NCI-H1694 treated with DMSO at 0.1 percent for 48 hours (cell line): ENCODE results near the gene PDIA4.
"Not testable (repeated sequence)": the region's sequence is repeated elsewhere in the genome, so short reads cannot be mapped to it uniquely, and the experiment has no call there.

Source experiments
- DNase-seq: peaks from one replicate; lab custom pipeline; 2025; lab: John Stamatoyannopoulos, UW

PDIA4 gene

GRCh38 chr7:149003018-149003417 lies 25.3 kb downstream of the PDIA4 start:
- no peak for DNase-seq

- DNase-seq: no peak
Observed at GRCh38 chr7:149002604-149003003, 25.7 kb downstream of the PDIA4 start.

DNA sequence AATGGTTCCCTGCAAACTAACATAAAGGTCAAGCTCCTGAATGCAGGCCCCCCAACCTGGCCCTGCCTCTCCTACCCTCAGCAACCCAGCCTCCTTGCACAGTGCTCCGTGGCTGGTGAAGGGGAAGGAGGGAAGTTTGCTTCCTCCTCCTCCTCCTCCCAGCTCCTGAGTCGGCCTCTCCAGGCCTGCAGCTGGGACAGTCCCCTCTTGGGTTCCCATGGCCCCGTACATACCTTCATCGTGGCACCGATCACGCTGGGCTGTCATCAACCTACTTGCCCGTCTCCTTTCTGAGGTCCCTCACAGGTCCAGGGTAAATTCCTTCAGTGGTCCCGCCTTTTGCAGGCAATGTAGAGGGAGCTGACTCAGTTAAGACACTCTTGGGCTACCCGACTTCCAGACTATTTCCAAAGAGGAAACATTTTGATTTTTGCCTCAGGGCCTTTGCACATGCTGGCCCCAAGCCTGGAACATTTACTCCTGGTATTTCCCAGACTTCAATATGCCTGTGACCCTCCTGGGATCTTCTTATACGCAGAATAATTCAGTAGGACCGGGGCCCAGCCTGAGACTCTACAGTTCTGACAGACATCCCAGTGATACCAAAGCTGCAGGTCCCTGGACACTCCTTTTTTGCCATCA lies 26.8 kb downstream of the PDIA4 start:
- no peak for DNase-seq

GRCh38 chr7:149000961-149001360 lies 27.3 kb downstream of the PDIA4 start:
- DNase-seq: no peak

- DNase-seq: no peak
Observed at GRCh38 chr7:148999192-148999591, 29.1 kb downstream of the PDIA4 start.

DNA sequence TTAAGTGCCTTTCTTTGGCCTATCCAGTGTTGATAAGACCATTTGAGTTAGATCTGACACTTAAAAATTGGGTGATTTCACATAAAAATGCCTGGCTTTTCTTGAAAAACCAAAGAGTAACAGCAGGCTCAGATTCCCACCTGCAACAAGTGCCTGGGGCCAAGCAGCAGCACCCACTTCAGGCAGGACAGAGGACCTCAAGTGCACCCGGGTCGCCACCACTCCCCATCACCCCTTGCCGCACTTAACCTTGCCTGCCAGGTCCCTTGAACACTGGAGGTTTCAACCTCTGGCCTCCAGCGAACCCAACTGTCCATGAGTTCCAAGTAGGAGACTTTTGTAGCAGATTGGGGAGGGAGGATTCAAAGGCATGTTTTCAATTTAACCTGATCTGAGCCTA lies 30.8 kb downstream of the PDIA4 start:
- no peak for DNase-seq

DNA sequence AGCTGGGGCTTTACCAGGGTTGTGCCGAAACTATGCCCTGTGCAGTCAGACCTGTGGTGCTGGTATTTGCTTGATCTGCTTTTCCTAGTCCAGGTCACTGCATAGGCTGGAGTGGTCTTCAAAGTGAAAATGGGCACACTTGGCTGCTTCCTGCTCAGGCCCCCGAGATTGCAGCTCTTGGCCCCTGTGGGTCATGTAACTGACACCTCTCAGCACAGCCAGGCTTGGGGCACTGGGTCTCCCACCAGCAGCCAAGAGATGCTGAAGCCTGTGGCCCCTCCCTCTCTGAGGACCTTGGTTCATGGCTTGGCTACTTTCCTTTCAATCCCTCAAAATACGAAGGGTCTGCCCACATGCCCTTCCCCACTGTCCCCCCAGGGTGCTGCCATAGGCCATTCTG lies 33.7 kb downstream of the PDIA4 start:
- no peak for DNase-seq

GRCh38 chr7:148993193-148993592 lies 35.1 kb downstream of the PDIA4 start:
- no peak for DNase-seq

DNA sequence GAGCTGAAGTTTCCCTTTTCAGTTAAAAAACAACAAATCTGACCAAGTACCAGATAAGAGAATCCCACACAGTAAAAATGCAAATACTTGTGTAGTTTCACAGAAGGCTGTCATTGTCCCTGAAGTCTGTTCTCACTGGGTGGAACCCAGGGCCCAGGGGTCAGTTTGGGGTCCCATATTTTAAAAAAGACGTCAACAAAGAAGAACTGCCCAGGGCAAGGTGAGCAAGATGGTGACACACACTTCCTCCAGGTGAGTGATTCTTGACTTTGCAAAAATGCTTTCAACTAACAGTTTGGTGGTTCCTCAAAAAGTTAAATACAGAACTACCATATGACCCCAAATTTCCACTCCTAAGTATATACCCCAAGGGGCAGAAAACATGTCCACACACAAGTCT lies 36.8 kb downstream of the PDIA4 start:
- DNase-seq: no peak

DNA sequence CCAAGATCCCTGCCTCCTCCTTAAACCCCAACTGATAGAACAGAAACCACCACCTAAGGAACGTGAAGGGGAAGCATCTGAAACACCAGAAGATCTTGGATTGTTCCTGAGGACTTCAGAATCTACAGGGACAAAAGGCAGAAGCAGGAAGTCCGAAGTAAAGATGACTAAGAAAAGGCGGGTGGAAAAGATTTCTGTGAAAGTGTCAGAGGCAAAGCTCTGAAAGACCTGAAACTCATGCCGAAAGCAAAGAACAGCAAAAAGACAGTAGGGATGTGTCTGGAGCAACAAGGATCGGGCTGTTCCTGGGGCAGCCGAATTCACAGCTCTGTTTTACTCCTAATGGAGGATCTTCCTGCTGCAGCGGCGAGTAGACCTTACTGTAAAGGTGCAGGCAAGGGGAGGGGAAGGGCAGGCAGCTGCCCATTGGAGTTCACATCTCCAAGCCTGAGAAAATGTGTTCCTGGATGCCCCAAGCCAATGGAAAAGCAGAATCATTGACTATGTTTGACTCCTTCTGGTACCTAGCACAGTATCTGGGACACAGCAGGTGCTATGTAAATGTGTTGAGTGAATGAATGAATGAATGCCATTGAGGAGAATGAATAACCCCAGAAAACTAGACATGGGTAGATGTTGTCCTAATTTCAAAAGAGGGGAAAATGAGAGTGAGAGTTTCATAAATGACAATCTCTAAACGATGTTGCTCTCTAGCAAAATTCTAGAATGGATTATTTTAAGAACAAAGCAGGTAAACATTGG lies 40.4 kb downstream of the PDIA4 start:
- DNase-seq: no peak

- peak; percentile 91 for DNase-seq
Observed at GRCh38 chr7:148987010-148987750, 41.1 kb downstream of the PDIA4 start.

- no peak for DNase-seq
Observed at GRCh38 chr7:148986742-148987009, 41.6 kb downstream of the PDIA4 start.

- peak; percentile 86 for DNase-seq
Observed at GRCh38 chr7:148983200-148984146, 44.8 kb downstream of the PDIA4 start.

- DNase-seq: peak; percentile 32
Observed at GRCh38 chr7:148982654-148983199, 45.6 kb downstream of the PDIA4 start.

GRCh38 chr7:148979827-148980226 lies 48.5 kb downstream of the PDIA4 start:
- DNase-seq: no peak

DNA sequence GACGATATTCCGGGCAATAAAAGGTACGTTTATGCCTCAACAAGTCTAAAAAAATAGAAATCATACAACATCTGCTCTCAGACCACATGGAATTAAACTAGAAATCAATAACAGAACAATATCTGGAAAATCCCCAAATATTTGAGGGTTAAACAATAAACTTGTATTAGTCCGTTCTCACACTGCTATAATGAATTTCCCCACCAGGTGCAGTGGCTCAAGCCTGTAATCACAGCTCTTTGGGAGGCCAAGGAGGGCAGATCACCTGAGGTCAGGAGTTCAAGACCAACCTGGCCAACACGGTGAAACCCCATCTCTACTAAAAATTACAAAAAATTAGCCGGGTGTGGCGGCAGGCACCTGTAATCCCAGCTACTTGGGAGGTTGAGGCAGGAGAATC lies 49.2 kb downstream of the PDIA4 start:
- not testable (repeated sequence) for DNase-seq

GRCh38 chr7:148978091-148978490 lies 50.2 kb downstream of the PDIA4 start:
- no peak for DNase-seq

DNA sequence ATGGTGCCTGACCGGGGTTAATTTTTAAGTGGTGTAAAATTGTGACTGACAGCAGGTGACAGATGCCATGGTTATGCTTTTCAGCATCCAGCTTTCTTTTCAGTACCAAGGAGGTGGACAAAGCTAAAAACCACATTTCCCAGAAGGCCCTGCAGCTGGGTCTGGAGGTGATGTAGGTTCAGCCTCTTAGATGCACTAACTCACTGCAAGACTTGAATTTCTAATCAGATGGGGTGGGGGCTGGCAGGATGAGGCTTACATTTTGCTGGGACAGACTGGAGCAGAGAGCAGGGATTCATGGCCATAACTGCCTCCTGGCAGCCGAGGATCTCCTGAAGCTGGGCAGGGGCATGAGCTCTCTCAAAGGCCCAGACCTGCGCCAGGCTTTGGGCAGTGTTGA lies 52.4 kb downstream of the PDIA4 start:
- DNase-seq: no peak

DNA sequence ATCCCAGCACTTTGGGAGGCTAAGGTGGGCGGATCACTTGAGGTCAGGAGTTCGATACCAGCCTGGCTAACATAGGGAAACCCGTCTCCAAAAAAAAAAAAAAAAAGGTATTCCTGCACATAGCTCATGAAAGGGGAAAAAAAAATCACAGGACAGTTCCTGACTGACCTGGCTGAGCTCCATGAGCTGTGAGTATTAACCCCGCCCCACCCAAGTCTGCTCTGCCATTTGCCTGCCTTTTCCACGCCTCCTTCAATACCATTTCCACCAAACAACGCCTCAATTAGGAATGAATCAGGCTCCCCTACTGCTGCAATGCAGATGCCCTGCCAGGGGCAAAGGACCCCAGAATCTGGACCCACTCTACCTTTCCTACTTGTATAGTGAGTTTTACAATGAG lies 55.0 kb downstream of the PDIA4 start:
- DNase-seq: no peak

- DNase-seq: no peak
Observed at GRCh38 chr7:148972375-148972774, 55.9 kb downstream of the PDIA4 start.

DNA sequence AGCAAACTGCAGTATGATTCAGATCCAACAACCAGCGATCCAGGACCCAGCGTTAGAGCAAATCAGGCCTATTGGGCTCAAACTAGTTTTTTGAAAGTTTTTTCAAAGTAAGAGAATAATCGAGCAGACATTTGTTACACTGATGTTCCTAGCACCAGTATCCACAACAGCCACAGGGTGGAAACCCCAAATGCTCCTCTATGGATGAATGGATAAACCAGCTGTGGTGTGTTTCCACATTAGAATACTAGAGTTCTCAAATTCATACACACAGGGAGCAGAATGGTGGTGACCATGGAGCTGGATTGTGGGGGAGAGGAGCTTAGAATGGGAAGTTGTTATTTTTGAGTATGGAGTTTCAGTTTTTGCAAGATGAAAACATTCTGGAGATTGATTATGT lies 60.7 kb downstream of the PDIA4 start:
- DNase-seq: no peak

GRCh38 chr7:148967032-148967372 lies 61.3 kb downstream of the PDIA4 start:
- DNase-seq: no peak
